Kasumi-1 (cell line): ENCODE data around the gene POLR2I.
"Not testable (repeated sequence)": the region's sequence is repeated elsewhere in the genome, so short reads cannot be mapped to it uniquely, and the experiment has no call there.

ENCODE experiments used
- DNase-seq, 2 experiments: peaks; one replicate each; lab custom pipeline; 2025; lab: John Stamatoyannopoulos, UW

POLR2I gene

GRCh38 chr19:36100476-36100875, 14.2 kb downstream of the POLR2I start:
- DNase-seq: no peak

- DNase-seq: no peak
Observed at GRCh38 chr19:36099166-36099785, 15.4 kb downstream of the POLR2I start.

GRCh38 chr19:36097036-36097435, 17.6 kb downstream of the POLR2I start:
- DNase-seq: no peak

- DNase-seq: no peak
Observed at GRCh38 chr19:36093687-36094086, 21.0 kb downstream of the POLR2I start.

- DNase-seq: no peak
Observed at GRCh38 chr19:36093146-36093662, 21.5 kb downstream of the POLR2I start.

GRCh38 chr19:36092566-36092965, 22.1 kb downstream of the POLR2I start:
- no peak for DNase-seq

GRCh38 chr19:36090910-36091695, 23.6 kb downstream of the POLR2I start:
- no peak for DNase-seq

GRCh38 chr19:36089847-36090246, 24.8 kb downstream of the POLR2I start:
- no peak for DNase-seq

GRCh38 chr19:36086326-36086725, 28.3 kb downstream of the POLR2I start:
- DNase-seq: no peak

- DNase-seq: no peak
Observed at GRCh38 chr19:36084231-36085009, 30.3 kb downstream of the POLR2I start.

- no peak for DNase-seq
Observed at GRCh38 chr19:36082916-36083315, 31.8 kb downstream of the POLR2I start.

- no peak for DNase-seq
Observed at GRCh38 chr19:36081894-36082293, 32.8 kb downstream of the POLR2I start.

GRCh38 chr19:36081385-36081784, 33.3 kb downstream of the POLR2I start:
- no peak for DNase-seq

GRCh38 chr19:36079389-36079945, 35.2 kb downstream of the POLR2I start:
- DNase-seq: no peak

- no peak for DNase-seq
Observed at GRCh38 chr19:36073121-36073876, 41.4 kb downstream of the POLR2I start.

- DNase-seq: no peak
Observed at GRCh38 chr19:36072081-36072480, 42.6 kb downstream of the POLR2I start.

- DNase-seq: not testable (repeated sequence)
Observed at GRCh38 chr19:36068810-36069499, 45.7 kb downstream of the POLR2I start.

- no peak for DNase-seq
Observed at GRCh38 chr19:36067681-36068080, 47.0 kb downstream of the POLR2I start.

- no peak for DNase-seq
Observed at GRCh38 chr19:36064826-36065225, 49.8 kb downstream of the POLR2I start.
